Measurements from ENCODE around the gene LURAP1L. TPM values are rescaled to one million over a fixed set of nuclear protein-coding genes. Genes with fewer than 3 reads are reported as not detected.

Gene LURAP1L
- total RNA-seq, 2 donors from 2014 or later: 0.24 to 1.3 TPM

DNA sequence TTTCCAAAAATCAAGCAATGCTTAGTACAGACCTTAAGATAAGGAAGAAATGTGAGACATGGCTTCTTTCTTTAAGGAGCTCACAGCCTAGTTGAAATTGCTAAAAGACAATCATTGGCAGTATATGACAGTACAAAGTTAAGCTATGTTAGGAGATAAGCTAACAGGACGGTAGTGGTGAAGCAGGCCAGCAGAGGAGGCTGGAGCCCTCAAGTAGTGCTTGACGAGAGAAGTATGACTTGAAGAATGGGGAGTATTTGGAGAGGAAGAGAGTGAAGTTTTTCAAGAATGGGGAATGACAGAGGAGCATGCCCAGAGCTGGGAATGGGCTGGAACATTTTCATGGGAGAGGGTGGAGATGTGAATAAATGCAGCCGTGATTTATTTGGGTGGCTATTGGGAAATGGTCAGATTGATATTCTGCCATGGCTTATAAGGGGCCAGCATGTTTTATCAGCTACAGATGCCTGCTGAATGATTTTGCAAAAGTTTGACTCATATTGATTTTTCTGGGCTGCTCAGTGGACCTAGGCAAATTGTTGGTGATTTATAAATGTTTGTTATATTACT lies 43.7 kb downstream of the LURAP1L start:
- Histone ChIP-seq H3K36me3 (ENCODE audit: control insufficient read depth, insufficient read depth, low read length) (no peaks in the 10 kb centered on the region), H3K9me3 (ENCODE audit: control insufficient read depth, low read length) (no peaks in the 10 kb centered on the region), H3K9ac (ENCODE audit: extremely low read depth, low read length, poor library complexity, severe bottlenecking) (no peak overlapping the region), H3K4me1 (ENCODE audit: control insufficient read depth, insufficient read depth, low read length) (no peaks in the 10 kb centered on the region), H3K27me3 (ENCODE audit: control insufficient read depth, insufficient read depth, low read length, poor library complexity, severe bottlenecking) (no peaks in the 10 kb centered on the region), H3K27ac (ENCODE audit: low read depth, low read length) (no peak overlapping the region), H3K4me3 (ENCODE audit: low read length) (no peak overlapping the region)
- Mint-ChIP-seq H3K27ac (no peak overlapping the region), H3K4me3 (no peak overlapping the region), H3K4me1 (peaks cover 21% of the 10 kb centered on the region), H3K36me3 (ENCODE audit: low read depth) (no peaks in the 10 kb centered on the region), H3K9me3 (no peaks in the 10 kb centered on the region), H3K27me3 (ENCODE audit: insufficient read depth) (no peaks in the 10 kb centered on the region)
- DNase-seq: peak; percentile 59
- 77 to 88% methylated on average over 3 of the region's 3 CpGs for WGBS, 2 experiments (ENCODE audit: insufficient coverage in 1 of 2, insufficient read length in 1 of 2)
- TF ChIP-seq CTCF (conservative IDR thresholded peaks at IDR 0.05): peak; percentile 52

DNA sequence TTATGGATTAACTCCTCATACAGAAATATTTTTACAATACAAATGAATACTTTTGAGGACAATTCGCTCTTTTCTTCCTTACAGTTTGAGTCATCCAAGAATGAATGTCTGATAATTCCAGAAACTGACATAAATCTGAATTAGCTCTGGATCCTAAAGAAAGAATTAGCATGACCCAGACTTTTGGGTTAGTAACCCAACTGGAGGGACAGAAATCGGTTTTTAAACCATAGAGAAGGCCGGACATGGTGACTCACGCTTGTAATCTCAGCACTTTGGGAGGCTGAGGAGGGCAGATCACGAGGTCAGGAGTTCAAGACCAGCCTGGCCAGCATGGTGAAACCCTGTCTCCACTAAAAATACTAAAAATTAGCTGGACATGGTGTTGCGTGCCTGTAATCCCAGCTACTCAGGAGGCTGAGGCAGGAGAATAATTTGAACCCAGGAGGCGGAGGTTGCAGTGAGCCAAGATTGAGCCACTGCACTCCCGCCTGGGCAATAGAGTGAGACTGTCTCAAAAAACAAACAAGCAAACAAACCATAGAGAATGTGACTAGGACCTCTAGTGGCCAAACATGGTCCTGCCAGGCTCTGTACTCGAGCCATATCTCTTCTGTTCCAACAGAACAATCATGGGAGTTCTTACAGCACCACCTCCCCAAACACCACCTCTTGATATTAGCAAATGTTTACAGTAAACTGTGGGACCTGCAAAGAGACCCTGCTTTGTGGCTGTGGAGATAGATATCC lies 44.8 kb downstream of the LURAP1L start:
- Histone ChIP-seq H3K9ac (ENCODE audit: extremely low read depth, low read length, poor library complexity, severe bottlenecking) (no peak overlapping the region), H3K4me1 (ENCODE audit: control insufficient read depth, insufficient read depth, low read length) (no peaks in the 10 kb centered on the region), H3K9me3 (ENCODE audit: control insufficient read depth, low read length) (no peaks in the 10 kb centered on the region), H3K4me3 (ENCODE audit: low read length) (no peak overlapping the region), H3K27ac (ENCODE audit: low read depth, low read length) (no peak overlapping the region), H3K27me3 (ENCODE audit: control insufficient read depth, insufficient read depth, low read length, poor library complexity, severe bottlenecking) (no peaks in the 10 kb centered on the region), H3K36me3 (ENCODE audit: control insufficient read depth, insufficient read depth, low read length) (no peaks in the 10 kb centered on the region)
- Mint-ChIP-seq H3K36me3 (ENCODE audit: low read depth) (no peaks in the 10 kb centered on the region), H3K4me1 (peaks cover 21% of the 10 kb centered on the region), H3K9me3 (no peaks in the 10 kb centered on the region), H3K27me3 (ENCODE audit: insufficient read depth) (no peaks in the 10 kb centered on the region), H3K27ac (no peak overlapping the region), H3K4me3 (no peak overlapping the region)
- peak; percentile 77 for TF ChIP-seq CTCF (conservative IDR thresholded peaks at IDR 0.05)
- DNase-seq: peak; percentile 80
- 83 to 90% methylated on average over 7 to 9 of the region's 9 CpGs for WGBS, 2 experiments (ENCODE audit: insufficient coverage in 1 of 2, insufficient read length in 1 of 2)

- Histone ChIP-seq H3K4me3 (ENCODE audit: low read length) (no peak overlapping the region), H3K4me1 (ENCODE audit: control insufficient read depth, insufficient read depth, low read length) (no peaks in the 10 kb centered on the region), H3K27ac (ENCODE audit: low read depth, low read length) (no peak overlapping the region), H3K27me3 (ENCODE audit: control insufficient read depth, insufficient read depth, low read length, poor library complexity, severe bottlenecking) (no peaks in the 10 kb centered on the region), H3K9ac (ENCODE audit: extremely low read depth, low read length, poor library complexity, severe bottlenecking) (no peak overlapping the region), H3K9me3 (ENCODE audit: control insufficient read depth, low read length) (no peaks in the 10 kb centered on the region), H3K36me3 (ENCODE audit: control insufficient read depth, insufficient read depth, low read length) (no peaks in the 10 kb centered on the region)
- TF ChIP-seq CTCF (conservative IDR thresholded peaks at IDR 0.05): no peak
- Mint-ChIP-seq H3K36me3 (ENCODE audit: low read depth) (no peaks in the 10 kb centered on the region), H3K27ac (no peak overlapping the region), H3K27me3 (ENCODE audit: insufficient read depth) (no peaks in the 10 kb centered on the region), H3K4me3 (no peak overlapping the region), H3K4me1 (peaks cover 15% of the 10 kb centered on the region), H3K9me3 (no peaks in the 10 kb centered on the region)
- DNase-seq: no peak
- WGBS, 2 experiments (ENCODE audit: insufficient coverage in 1 of 2, insufficient read length in 1 of 2): 91% methylated on average over 2 of the region's 2 CpGs; no CpG with 5 or more reads in 1 of the 2 experiments
Measured at GRCh38 chr9:12822111-12822510, 47.3 kb downstream of the LURAP1L start.

Data from endodermal cell (in vitro differentiated cells).